HEK293T (cell line): Measurements from ENCODE around the gene RHOA.

Source experiments
- ARNT ChIP-seq: fragments of 450-650 bp; IDR thresholded peaks from 2 replicates; pipeline ENCODE4 v1.6.1; 2017; ENCODE audit warnings: mild to moderate bottlenecking
- BHLHE40 ChIP-seq: fragments of 450-650 bp; IDR thresholded peaks from 2 replicates; pipeline ENCODE4 v1.6.1; 2016; ENCODE audit warnings: mild to moderate bottlenecking, moderate library complexity, borderline replicate concordance
- CTBP1 ChIP-seq: fragments of 450-650 bp; IDR thresholded peaks from 2 replicates; pipeline ENCODE4 v1.6.1; 2016; ENCODE audit warnings: borderline replicate concordance
- ELF4 ChIP-seq: fragments of 450-650 bp; IDR thresholded peaks from 2 replicates; pipeline ENCODE4 v1.6.1; 2017; ENCODE audit warnings: antibody characterized with exemption
- FOXA1 ChIP-seq: fragments of 450-650 bp; IDR thresholded peaks from 2 replicates; pipeline ENCODE4 v1.6.1; 2016; ENCODE audit warnings: mild to moderate bottlenecking
- FOXK2 ChIP-seq: fragments of 450-650 bp; IDR thresholded peaks from 2 replicates; pipeline ENCODE4 v1.6.1; 2016; ENCODE audit warnings: mild to moderate bottlenecking
- FOXM1 ChIP-seq: fragments of 450-650 bp; IDR thresholded peaks from 2 replicates; pipeline ENCODE4 v1.6.1; 2017; ENCODE audit warnings: mild to moderate bottlenecking, borderline replicate concordance
- L3MBTL2 ChIP-seq: fragments of 450-650 bp; conservative IDR thresholded peaks from 2 replicates; pipeline ENCODE4 v1.6.1; 2016; ENCODE audit warnings: mild to moderate bottlenecking
- LEF1 ChIP-seq: fragments of 450-650 bp; IDR thresholded peaks from 2 replicates; pipeline ENCODE4 v1.6.1; 2017; ENCODE audit warnings: mild to moderate bottlenecking, borderline replicate concordance
- SP1 ChIP-seq: fragments of 450-650 bp; IDR thresholded peaks from 2 replicates; pipeline ENCODE4 v1.6.1; 2017
- SUZ12 ChIP-seq: fragments of 450-650 bp; IDR thresholded peaks from 2 replicates; pipeline ENCODE4 v1.6.1; 2016; ENCODE audit warnings: mild to moderate bottlenecking
- TARDBP ChIP-seq: fragments of 450-650 bp; IDR thresholded peaks from 2 replicates; pipeline ENCODE4 v1.6.1; 2016
- ZNF384 ChIP-seq: fragments of 450-650 bp; IDR thresholded peaks from 2 replicates; pipeline ENCODE4 v1.6.1; 2016
- TF ChIP-seq, protein P1 (sequence below): fragments of 450-650 bp; IDR thresholded peaks from 2 replicates; pipeline ENCODE4 v1.6.1; 2016

DNA sequence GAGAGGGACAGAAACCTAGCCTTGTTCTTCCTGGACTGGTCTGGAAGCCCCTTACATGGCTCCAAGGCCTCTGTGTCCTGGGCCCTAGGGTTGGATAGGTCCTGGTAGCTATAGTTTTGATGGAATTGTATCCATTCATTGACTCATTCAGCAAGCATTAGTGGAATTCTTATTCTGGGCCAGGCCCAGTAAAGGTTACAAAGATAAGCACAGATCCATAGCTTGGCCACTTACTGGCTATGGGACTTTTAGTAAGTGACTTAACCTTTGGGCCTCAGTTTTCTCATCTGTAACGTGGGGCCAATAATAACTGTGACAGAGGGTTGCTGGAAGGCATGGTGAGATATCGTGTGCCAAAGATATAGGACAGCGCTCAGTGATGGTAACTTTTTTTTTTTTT, 44.7 kb upstream of the RHOA start:
- TF ChIP-seq ZNF384 (no peak), SUZ12 (no peak), FOXM1 (no peak), BHLHE40 (no peak), SP1 (no peak), FOXA1 (no peak), FOXK2 (no peak), ELF4 (no peak), CTBP1 (no peak), LEF1 (no peak), ARNT (no peak), TARDBP (no peak), L3MBTL2 (no peak)
- TF ChIP-seq, protein P1, sequence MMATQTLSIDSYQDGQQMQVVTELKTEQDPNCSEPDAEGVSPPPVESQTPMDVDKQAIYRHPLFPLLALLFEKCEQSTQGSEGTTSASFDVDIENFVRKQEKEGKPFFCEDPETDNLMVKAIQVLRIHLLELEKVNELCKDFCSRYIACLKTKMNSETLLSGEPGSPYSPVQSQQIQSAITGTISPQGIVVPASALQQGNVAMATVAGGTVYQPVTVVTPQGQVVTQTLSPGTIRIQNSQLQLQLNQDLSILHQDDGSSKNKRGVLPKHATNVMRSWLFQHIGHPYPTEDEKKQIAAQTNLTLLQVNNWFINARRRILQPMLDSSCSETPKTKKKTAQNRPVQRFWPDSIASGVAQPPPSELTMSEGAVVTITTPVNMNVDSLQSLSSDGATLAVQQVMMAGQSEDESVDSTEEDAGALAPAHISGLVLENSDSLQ = no peak
